HG03064 (cell line): ENCODE results near the gene ATP4B.

Experiments used
- ATAC-seq: cut with Tn5 transposase; IDR thresholded peaks from one replicate; pipeline ENCODE4 v1.9.1; 2021; ENCODE audit warnings: low read depth; ENCODE audit not compliant: unreplicated experiment

The ATP4B gene

DNA sequence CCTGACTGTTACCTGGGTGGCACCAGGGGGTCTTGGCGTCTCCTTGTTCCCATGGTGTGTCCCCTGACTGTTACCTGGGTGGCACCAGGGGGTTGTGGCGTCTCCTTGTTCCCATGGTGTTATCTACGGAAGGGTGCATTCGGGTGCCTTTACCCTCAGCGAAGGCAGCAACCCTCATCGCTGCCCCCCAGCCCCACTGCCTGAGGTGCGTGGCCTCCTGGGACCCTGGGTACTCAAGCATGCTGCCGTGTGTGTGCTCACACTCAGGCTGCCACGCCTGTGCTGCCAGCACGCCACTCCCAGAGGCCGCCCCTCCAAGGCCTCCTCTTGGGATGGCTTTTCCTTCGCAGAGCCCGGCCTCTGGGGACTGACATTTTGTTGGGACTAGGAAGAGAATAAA, 48.4 kb downstream of the ATP4B start:
- no peak for ATAC-seq

DNA sequence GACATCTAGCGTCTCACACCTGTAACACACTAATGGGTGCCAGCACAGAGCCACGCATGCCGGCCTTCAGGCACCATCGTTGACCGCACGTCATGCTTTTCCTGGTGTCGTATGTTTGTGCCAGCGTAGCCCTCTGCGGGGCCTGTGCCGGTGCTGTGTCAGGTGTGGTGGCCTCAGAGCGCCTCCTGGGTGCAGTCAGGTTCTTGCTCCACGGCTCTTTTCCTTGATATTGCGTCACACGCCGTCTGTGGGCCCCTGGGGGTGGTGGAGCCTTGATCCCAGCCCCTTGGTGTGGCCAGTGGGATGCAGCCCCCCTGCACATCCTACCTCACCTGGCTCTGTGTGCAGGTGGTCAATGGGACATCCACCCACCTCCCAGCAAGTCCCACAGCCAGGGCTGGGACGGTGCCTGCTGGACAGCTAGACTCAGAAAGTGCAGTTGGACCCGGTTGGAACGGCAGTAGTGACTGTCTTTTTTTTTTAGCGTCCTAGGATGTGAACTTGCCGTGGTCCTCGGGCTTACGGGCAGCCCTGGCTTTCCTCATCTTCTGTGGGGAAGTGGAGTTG, 48.9 kb downstream of the ATP4B start:
- no peak for ATAC-seq

DNA sequence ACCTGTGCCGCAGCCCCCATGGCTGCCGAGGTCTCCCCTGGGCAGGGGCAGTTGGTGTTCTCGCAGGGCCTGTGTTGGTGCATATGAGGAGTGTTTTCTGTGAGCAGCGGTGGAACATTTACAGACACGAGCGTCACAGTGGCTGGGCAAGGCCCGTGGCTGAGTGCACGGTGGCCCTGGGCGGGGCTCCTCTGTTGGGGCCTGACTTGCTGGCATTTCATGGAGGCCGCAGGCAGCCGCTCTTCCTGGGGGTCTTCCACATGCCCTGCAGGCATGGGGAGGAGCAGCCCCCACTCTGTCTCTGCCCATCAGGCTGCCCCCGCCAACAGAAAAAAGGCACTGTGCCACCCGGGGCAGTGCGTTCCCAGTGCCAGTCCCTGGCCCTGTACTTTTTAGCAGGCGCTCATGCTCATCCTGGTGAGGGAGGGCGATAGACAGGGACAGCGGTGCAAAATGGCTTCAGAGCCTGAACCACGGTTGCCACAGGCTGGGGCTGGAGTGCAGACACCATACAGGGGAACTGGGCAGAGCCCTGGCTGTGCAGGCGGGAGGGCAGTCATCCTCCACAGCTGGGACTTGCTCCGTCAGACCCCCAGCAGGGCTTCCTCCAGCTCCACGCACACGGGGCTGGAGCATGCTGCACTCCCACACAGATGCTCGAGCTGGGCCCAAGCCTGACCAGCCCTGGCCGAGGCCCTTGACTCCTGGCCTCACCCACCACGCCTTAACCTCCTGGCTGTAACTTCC, 49.9 kb downstream of the ATP4B start:
- no peak for ATAC-seq

DNA sequence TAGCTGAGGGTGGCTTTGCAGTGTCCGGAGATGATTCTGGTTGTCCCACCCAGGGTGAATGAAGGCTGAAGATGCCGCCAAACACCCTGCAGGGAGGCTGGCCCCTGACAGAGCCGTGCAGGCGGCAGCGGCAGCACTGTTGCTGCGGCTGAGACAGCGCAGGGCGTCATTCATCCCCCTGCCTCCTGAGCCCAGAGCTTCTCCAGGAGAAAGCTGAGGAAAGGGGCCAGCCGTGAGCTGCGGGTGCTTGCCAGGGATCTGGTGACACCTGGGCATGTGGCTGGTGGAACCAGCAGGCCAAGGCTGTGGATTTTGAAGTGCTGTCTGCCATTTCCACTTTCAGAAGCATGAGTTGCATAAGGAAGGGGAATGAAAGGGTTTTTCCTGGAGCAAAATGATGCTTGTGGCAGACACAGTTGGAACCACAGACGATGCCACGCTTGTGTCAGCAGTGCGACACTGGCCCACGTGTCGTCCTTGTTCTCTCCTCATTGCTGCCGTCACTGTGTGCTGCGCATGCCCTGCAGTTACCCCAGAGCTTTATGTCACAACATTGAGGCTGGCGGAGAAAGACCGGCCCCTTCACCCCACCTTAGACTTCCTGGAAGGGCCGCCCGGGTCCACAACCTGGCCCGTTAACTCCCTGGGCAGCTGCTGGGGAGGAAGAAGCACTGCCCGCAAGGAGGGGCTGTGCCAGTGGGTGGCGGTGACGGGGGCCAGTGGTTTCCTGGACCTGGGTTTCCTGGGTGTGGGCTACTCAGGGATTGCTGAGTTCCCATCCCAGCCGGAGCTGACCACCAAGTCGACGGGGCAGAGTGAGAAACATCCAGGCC, 50.7 kb downstream of the ATP4B start:
- no peak for ATAC-seq

DNA sequence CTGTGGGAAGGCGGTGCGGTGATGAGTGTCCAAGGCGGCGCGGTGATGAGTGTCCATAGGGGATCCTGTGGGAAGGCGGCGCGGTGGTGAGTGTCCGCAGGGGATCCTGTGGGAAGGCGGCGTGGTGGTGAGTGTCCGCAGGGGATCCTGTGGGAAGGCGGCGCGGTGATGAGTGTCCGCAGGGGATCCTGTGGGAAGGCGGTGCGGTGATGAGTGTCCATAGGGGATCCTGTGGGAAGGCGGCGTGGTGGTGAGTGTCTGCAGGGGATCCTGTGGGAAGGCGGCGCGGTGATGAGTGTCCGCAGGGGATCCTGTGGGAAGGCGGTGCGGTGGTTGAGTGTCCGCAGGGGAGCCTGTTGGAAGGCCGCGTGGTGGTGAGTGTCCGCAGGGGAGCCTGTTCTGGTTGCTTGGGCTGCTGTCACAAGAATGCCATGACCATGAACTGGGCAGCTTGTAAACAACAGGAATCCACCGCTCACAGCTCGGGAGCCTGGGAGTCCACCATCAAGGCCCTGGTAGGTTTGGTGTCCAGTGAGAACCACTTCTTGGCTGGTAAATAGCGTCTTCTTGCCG, 52.0 kb downstream of the ATP4B start:
- no peak for ATAC-seq

DNA sequence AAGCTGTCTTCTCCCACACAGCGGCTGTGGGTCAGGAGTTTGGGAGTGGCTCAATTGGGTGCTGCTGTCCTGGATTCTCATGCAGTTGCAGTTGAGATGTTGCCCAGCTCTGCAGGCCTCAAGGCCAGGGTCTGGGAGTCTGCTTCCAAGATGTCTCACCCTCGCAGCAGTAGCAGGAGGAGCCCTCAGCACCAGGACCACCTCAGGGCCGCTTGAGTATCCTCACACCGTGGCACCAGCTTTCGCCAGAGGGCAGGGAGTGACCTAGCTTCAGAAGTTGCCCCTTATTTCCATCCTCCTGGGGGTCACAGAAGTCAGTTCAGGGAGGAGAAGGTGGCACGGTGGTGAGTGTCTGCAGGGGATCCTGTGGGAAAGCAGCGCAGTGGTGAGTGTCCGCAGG, 52.5 kb downstream of the ATP4B start:
- no peak for ATAC-seq

DNA sequence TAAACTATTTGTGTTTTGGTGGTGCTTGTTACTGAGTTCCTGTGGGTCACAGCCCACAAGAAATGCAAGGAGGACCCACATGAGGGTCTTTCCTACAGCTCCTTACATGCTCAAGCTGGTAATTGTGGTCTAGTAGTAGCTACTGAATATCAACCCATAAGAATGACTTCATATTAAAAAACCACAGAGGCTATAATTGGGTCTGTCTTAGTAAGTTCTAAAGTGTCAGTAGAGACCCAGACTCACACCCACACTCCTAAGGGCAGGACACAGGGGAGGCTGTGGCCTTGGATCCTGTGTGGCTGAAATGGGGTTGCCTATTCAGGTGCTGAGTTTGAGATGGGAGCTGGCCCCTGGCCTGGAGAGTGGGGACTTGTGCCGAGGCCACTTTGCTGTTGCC, 53.8 kb downstream of the ATP4B start:
- no peak for ATAC-seq

DNA sequence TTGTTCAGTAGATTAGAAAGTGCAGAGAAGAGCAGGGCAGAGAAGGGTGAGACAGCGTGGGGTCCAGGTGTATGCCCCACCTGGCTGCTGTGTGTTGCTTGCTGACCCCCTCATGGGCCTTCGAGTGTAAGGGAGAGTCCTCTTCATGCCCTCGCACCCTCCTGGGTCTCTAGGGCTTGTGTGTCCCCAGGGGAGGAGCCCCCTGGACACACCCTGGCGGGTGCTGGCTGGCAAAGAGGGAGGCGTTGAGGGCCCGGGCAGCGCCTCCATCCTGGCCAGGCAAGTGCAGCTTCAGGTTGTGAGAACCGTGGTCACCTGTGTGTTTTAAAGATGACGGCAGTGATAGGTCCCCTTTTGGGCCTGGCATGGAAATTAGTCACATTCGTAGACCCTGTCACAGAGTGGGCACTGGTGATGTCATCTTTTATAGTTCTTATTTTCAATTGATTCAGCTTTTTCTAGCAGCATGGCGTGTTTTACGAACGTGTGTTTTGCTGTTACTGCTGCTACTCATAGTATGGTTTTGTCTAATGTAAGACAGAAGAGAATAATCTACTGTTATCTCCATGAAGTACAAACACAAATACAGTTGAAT, 54.8 kb downstream of the ATP4B start:
- ATAC-seq = no peak

DNA sequence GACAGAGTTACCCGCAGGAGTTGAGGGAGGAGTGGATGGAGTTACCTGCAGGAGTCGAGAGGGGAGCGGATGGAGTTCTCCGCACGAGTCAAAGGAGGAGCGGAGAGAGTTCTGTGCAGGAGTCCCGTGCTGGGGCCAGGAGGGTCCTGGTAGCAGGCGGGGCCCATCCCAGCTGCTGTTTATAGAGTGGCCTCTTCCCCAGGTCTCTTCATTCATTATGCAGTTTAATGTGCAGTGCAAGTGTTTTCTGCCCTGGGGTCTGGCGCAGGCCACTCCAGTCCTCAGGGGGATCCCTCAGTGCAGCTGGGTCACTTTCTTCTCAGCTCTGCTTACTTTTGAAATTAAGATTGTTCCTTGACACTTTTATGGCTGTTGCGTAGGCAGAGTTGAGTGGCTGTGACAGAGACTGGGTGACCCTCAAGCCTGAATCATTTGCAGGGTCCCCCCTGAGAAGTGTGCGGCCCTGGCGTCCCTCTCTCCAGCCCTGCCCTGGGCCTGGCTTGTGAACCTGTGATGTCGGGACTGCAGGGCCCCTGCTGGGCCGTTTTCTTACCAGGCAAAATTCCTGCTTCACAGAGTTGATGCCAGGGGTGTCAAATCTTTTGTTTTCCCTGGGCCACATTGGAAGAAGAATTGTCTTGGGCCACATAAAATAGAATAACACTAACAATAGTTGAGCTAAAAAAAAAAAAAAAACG, 55.6 kb downstream of the ATP4B start:
- ATAC-seq = no peak

DNA sequence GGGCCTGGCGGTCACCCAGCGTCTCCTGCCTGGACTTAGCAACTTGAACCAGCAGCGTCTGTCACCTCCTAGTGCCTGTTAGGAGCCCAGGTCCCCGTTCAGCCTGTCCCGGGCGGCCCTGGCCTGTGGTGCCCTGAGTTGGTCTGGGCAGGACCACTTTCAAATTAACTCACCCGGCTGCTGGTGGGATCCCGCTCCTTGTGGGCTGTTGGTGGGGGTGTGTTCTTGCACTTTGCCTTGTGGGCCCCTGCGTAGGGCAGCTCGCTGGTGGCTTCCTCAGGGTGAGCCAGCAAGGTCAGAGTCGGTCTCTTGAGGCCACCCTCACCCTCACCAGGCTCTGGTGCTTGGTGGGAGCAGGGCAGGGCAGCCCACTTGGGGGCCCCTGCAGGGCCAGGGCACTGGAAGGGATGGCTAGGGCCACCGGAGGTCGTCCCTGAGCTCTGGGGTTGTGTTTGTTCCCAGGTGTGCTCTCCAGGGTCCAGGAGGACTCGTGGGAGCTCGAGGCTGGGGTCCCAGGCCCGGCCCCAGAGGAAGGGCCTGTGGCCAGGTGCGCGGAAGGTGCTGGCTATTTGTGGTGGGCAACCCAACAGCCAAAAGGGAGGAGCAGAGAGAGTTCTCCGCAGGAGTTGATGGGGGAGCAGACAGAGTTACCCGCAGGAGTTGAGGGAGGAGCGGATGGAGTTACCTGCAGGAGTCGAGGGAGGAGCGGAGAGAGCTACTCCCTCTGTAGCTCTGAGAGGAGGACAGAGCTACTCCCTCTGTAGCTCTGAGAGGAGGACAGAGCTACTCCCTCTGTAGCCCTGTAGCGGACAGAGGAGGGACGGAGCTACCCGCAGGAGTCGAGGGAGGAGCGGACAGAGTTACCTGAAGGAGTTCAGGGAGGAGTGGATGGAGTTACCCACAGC, 56.6 kb downstream of the ATP4B start:
- no peak for ATAC-seq

DNA sequence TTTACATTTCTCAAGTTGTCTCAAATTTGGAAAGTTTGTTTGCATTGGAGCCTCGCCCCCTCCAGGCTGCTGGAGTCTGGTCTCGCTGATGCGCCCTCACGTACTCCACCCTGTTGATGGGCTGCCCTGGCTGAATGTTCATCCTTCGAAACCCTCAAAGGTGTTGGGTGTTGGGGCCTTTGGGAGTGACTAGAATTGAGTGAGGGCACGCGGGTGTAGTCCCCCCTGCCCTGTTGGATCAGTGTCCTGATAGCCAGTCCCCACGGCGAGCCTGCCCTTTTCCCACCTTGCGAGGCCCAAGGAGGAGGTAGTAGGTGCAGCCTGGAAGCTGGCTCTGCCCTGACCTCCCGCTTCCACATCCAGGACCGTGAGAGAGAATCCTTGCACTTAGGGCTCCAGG, 58.6 kb downstream of the ATP4B start:
- no peak for ATAC-seq
